Panc1 (cell line): Measurements from ENCODE around the gene NOL3. TPM values are rescaled to one million over a fixed set of nuclear protein-coding genes. Genes with fewer than 3 reads are reported as not detected.

Experiments used
- ATAC-seq: fragments of 200-7000 bp; cut with Tn5 transposase; 2 replicates; pipeline ENCODE4 v1.9.1; 2020; ENCODE audit warnings: mild to moderate bottlenecking, moderate library complexity
- BruUV-seq: library from RNA; stranded (reverse); fragments of 400-500 nt; replicated peaks from 2 replicates; lab custom pipeline; 2021; lab: Mats Ljungman, UMichigan
- CTCF ChIA-PET: fragments of 300-600 bp; sonication (Branson Sonifier 250); formaldehyde crosslinking; loops from one replicate; lab custom pipeline; 2022; ENCODE audit warnings: antibody characterized with exemption; lab: Charles Lee
- POLR2A ChIA-PET: fragments of 300-600 bp; sonication (Branson Sonifier 250); formaldehyde crosslinking; loops from one replicate; lab custom pipeline; 2022; ENCODE audit warnings: antibody characterized with exemption; lab: Charles Lee
- DNase-seq: peaks from one replicate; pipeline ENCODE4 v3.0.0-alpha.2; 2010; ENCODE audit warnings: low read depth, low spot score
- H3K27ac ChIP-seq: 2 replicates; pipeline ENCODE4 v1.5.1; 2011; ENCODE audit warnings: mild to moderate bottlenecking, low read length, inconsistent platforms
- H3K27me3 ChIP-seq: fragments of 200-500 bp; sonication (Bioruptor generic); 2 replicates; pipeline ENCODE4 v1.6.0; 2014; ENCODE audit warnings: low read length, inconsistent platforms; ENCODE audit not compliant: control insufficient read depth, insufficient read depth
- H3K36me3 ChIP-seq: fragments of 200-500 bp; sonication (Bioruptor generic); 2 replicates; pipeline ENCODE4 v1.5.1; 2014; ENCODE audit warnings: inconsistent platforms, mild to moderate bottlenecking, low read length, moderate library complexity; ENCODE audit not compliant: control insufficient read depth, insufficient read depth
- H3K4me1 ChIP-seq: 2 replicates; pipeline ENCODE4 v1.5.1; 2011; ENCODE audit warnings: inconsistent platforms, mild to moderate bottlenecking, low read length, moderate library complexity; ENCODE audit not compliant: control insufficient read depth, insufficient read depth
- H3K4me3 ChIP-seq, 2 experiments: 2 replicates each; pipeline ENCODE4 v1.5.1; 2011 to 2012; ENCODE audit warnings: low read depth in 2 of 2, low read length in 2 of 2, mild to moderate bottlenecking in 2 of 2, inconsistent platforms in 1 of 2, moderate library complexity in 1 of 2
- H3K9me3 ChIP-seq: fragments of 200-500 bp; sonication (Bioruptor generic); 2 replicates; pipeline ENCODE4 v1.5.1; 2014; ENCODE audit warnings: low read depth, mild to moderate bottlenecking, inconsistent platforms, low read length, moderate library complexity; ENCODE audit not compliant: control insufficient read depth, insufficient read depth
- CTCF ChIP-seq: fragments of 450-650 bp; IDR thresholded peaks from 2 replicates; pipeline ENCODE4 v1.5.1; 2017; ENCODE audit warnings: mild to moderate bottlenecking
- POLR2AphosphoS5 ChIP-seq: IDR thresholded peaks from 2 replicates; pipeline ENCODE4 v1.6.1; 2012; ENCODE audit warnings: mild to moderate bottlenecking, low read depth, low read length, moderate library complexity
- SIN3A ChIP-seq: IDR thresholded peaks from 2 replicates; pipeline ENCODE4 v1.6.1; 2012; ENCODE audit warnings: low read depth, mild to moderate bottlenecking, low read length, moderate library complexity, borderline replicate concordance; ENCODE audit not compliant: insufficient read depth
- TCF7L2 ChIP-seq: IDR thresholded peaks from 2 replicates; pipeline ENCODE4 v1.6.1; 2011; ENCODE audit warnings: mild to moderate bottlenecking, low read depth, low read length, inconsistent platforms
- in situ Hi-C: cut with HindIII; loops from 2 replicates; pipeline ENCODE4 v1.10.0; 2016; ENCODE audit warnings: low sequenced_read_pairs, low pct_unique_long_range_greater_than_20kb
- intact Hi-C: fragments of 100-400 bp; cut with micrococcal nuclease; formaldehyde crosslinking; loops from one replicate; pipeline ENCODE4 v1.10.0; 2022; ENCODE audit not compliant: unreplicated experiment
- total RNA-seq: library from RNA; stranded (reverse); gene quantifications from one replicate; pipeline ENCODE4 v1.2.1, GENCODE V29; 2021; ENCODE audit not compliant: unreplicated experiment
- TF ChIP-seq, protein P1 (sequence below), 2 experiments: IDR thresholded peaks; 2 replicates each; pipeline ENCODE4 v1.6.1; 2011 to 2012; ENCODE audit warnings: low read depth in 2 of 2, control low read depth in 1 of 2, low read length in 1 of 2, mild to moderate bottlenecking in 1 of 2, moderate library complexity in 1 of 2; ENCODE audit not compliant: insufficient read depth in 1 of 2

Gene NOL3
- total RNA-seq, 1 experiment from 2014 or later = 27.9 TPM

DNA sequence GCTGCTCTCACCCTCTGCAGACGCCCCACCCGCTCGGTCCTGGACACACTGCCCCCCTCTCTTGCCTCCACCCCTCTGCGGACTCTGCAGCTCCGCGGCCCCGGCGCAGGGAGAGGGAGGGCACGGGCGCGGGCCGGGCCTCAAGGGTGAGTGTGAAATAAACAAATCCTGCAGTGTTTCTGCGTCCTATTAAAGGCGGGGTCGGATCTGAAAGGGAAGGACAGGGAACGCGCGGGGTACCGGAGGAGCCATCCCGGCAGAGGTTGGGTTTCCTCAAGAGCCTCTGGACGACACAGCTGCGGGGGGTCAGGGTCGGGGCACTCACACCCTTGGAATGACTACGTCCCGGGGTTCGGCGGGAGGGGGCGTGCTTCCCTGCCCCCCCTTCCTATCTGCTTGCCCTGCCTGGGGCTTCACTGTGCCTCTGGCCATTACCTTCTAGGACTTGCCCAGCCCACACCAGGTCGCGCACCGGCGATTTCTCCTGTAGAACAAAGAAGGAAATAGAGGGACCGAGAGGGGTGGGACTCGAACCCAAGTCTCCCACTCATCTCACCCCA lies 6.3 kb upstream of the NOL3 start:
- POLR2A ChIA-PET = no interaction called here
- CTCF ChIA-PET = no interaction called here
- H3K27ac ChIP-seq = no peak overlapping the region
- no peak for TF ChIP-seq TCF7L2
- TF ChIP-seq SIN3A = no peak
- no peak for TF ChIP-seq POLR2AphosphoS5
- TF ChIP-seq, protein P1, sequence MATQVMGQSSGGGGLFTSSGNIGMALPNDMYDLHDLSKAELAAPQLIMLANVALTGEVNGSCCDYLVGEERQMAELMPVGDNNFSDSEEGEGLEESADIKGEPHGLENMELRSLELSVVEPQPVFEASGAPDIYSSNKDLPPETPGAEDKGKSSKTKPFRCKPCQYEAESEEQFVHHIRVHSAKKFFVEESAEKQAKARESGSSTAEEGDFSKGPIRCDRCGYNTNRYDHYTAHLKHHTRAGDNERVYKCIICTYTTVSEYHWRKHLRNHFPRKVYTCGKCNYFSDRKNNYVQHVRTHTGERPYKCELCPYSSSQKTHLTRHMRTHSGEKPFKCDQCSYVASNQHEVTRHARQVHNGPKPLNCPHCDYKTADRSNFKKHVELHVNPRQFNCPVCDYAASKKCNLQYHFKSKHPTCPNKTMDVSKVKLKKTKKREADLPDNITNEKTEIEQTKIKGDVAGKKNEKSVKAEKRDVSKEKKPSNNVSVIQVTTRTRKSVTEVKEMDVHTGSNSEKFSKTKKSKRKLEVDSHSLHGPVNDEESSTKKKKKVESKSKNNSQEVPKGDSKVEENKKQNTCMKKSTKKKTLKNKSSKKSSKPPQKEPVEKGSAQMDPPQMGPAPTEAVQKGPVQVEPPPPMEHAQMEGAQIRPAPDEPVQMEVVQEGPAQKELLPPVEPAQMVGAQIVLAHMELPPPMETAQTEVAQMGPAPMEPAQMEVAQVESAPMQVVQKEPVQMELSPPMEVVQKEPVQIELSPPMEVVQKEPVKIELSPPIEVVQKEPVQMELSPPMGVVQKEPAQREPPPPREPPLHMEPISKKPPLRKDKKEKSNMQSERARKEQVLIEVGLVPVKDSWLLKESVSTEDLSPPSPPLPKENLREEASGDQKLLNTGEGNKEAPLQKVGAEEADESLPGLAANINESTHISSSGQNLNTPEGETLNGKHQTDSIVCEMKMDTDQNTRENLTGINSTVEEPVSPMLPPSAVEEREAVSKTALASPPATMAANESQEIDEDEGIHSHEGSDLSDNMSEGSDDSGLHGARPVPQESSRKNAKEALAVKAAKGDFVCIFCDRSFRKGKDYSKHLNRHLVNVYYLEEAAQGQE (IDR thresholded peaks at IDR 0.05; ENCODE audit: insufficient read depth in 1 of 2, low read depth in 2 of 2, low read length in 1 of 2) = no peak
- no peak for TF ChIP-seq CTCF
- intact Hi-C loops = no loop called here
- no peaks in the 10 kb centered on the region; the same call in 1 of the 2 replicates for H3K4me1 ChIP-seq
- no peaks in the 10 kb centered on the region for H3K27me3 ChIP-seq
- ATAC-seq (no peak), DNase-seq (no peak)
- no TSS peak for BruUV-seq
- H3K36me3 ChIP-seq = no peaks in the 10 kb centered on the region
- in situ Hi-C loops = no loop called here
- H3K4me3 ChIP-seq = no peak overlapping the region
- H3K9me3 ChIP-seq = no peaks in the 10 kb centered on the region

GRCh38 chr16:67164599-67165061 lies 5.7 kb upstream of the NOL3 start, which contains the start of gene HSF4:
TSS of gene HSF4 (plus strand) at chr16:67164745. CDS start at chr16:67164812, 67 bp downstream.
- POLR2A ChIA-PET = no interaction called here
- H3K27ac ChIP-seq = no peak within 1 kb of the TSS
- BruUV-seq = no TSS peak
- H3K4me1 ChIP-seq = peaks cover 3% of the 10 kb centered on the region; the same call in 1 of the 2 replicates
- in situ Hi-C loops = no loop called here
- no peak within 1 kb of the TSS for H3K4me3 ChIP-seq
- CTCF ChIA-PET = no interaction called here
- ATAC-seq (no peak), DNase-seq (no peak)
- H3K36me3 ChIP-seq = no peaks in the 10 kb centered on the region
- intact Hi-C loops = no loop called here
- no peaks in the 10 kb centered on the region for H3K27me3 ChIP-seq
- no peaks in the 10 kb centered on the region for H3K9me3 ChIP-seq
- TF ChIP-seq, protein P1 (IDR thresholded peaks at IDR 0.05; ENCODE audit: insufficient read depth in 1 of 2, low read depth in 2 of 2, low read length in 1 of 2) = no peak
- TF ChIP-seq CTCF (no peak), SIN3A (no peak), POLR2AphosphoS5 (no peak), TCF7L2 (no peak)
